ENCODE results near the gene PRELID3B.
"Not testable (repeated sequence)": the region's sequence is repeated elsewhere in the genome, so short reads cannot be mapped to it uniquely, and the experiment has no call there.

PRELID3B gene

DNA sequence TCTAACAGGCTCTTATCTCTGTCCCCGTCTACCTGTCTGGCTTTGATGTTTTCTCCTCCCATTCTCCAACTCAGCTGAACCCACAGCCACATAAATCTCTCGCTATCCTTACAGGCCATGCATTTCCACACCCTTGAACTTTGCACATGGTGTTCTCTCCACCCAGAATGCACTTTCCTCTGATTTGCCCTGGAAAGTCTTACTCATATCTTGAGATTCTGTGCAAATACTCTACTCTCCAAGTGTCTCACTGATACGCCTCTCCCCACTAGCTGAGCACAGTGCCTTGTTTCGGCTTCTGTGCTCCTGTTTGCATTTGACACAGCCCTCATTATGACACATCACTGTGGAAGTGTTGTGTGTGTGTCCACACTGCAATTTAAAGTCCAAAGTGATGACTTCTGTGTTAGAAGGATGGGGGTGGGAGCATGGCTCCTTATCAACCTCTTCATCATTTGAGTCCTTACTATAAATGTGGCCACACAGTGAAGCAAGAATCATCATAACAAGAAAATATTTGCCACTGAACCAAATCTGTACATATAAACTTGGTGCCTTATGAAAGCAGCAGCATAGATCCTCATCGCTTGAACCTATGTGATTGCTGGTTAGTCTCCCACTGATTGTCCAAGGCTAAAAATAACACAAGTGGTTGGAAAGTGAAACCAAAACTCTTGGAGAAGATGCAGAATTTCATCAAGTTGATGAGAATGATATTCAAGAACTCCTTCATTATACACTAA lies 5.5 kb upstream of the PRELID3B start:
- DNase-seq = no peak

DNA sequence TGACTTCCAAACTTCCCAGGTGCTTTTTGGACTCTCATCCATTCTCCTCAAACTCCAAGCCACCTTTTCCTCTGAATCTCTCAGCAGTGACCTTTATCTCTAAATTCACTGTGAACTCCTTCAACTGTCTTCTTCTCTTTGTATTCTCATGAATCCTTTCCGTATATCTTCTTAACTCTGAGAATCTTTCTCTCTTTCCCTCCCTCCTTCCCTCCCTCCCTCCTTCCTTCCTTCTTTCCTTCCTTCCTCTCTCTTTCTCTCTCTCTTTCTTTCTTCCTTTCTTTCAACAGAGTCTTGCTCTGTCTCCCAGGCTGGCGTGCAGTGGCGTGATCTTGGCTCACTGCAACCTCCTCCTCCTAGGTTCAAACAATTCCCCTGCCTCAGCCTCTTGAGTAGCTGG lies 4.3 kb upstream of the PRELID3B start:
- no peak for DNase-seq

DNA sequence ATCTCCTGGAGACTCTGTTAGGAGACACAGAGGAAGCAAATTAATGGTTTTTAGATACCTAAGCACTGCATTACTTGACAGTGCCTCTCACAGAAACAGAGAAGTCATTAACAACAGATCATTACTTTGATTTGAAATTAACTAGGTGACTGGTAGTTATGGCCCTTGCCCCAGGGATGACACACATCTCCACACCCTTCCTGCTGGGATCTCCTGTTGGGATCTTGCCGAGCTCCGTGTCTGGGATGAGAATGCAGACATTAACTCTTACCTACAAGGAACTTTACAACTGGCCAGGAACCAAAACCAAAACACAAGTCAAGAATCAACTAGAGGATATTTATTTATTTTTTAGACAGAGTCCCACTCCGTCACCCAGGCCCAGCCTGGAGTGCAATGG lies 2.2 kb upstream of the PRELID3B start:
- DNase-seq = no peak

DNA sequence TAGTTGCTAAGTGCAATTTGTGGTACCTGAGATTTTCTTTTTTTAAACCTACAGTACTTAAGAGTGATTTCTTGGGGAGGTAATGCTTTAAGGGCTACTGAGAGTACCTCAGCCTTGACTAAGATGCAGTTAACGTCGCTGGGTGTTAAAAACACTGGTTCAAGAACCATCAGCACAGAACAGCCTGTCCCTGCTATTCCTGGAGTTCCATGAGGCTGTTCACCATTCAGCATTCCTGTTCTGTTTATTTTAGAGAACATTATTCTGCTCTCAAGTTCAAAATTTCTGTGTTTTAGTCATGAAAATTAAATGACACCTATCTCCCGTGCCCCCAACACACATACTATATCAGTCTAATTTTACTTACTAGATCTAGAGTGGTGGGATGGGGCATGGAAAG lies 1.7 kb upstream of the PRELID3B start:
- DNase-seq = no peak

DNA sequence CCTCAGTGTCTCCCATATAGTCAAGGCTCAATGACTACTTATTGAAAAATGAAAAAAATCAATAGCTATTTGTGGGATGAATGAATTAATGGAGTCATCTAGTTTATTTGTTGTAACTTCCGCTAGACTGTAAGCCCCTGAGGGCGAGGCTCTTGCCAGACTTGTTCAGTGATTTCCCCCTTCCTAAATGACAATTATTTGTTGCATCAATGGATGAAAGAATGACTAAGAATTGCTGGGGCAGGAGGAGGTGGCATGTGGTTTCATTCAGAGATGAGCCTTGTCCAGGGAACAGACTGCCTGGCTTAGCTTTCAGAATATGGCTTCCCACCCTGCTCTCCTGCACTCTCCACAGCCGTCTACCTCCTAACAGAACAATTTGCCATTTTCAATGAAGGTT lies 1.1 kb upstream of the PRELID3B start:
- DNase-seq = no peak

DNA sequence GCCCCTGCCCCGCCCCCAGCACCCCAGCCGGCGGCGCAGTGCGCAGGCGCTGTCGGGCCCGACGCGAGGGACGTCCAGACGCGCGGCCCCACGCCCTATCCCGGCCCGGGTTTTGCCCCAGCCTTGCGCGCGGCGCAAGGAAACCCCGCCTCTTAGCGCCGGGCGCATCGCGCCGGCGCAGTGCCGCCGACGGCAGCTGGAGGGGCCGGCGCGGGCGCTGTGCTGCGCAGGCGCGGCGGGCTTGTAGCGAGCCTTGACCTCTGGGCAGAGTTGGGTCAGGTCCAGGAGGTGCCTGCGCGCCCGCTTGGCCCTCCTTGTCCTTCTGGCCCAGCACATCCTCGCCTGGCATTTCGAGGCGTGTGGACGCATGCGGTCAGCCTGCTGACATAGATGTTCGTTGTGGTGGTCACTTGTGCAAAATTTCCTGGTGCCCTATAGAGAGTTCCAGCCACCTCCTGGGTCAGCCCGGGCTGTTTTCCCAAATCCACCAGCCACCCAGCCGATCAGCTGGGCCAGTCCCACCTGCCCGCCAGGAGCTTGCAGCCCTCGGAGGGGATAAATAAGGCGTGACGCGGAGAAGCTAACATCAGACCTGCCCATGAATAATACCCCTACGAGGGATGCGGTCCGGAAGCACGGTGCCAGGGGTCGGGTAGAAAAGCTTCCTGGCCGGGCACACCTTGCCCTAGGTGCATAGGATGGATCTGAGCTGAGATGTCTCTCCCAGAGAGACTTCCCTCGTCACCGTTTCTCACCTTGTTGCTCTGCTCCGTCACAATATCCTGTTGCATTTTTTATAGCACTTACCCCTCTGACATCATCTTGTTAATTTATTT lies 428 bp upstream of the PRELID3B start:
- DNase-seq = peak; percentile 72 to 91

DNA sequence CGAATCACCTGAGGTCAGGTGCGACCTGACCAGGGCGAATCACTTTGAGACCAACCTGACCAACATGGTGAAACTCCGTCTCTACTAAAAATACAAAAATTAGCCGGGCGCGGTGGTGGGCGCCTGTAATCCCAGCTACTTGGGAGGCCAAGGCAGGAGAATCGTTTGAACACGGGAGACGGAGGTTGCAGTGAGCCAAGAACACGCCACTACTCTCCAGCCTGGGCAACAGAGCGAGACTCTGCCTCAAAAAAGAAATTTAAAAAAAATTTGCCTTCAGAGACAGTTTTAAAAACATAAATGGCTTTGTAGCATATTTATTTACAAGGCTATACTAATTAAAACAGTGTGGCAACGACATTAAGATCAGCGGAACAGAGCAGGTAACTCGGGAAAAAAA lies 1.1 kb downstream of the PRELID3B start:
- not testable (repeated sequence) for DNase-seq

DNA sequence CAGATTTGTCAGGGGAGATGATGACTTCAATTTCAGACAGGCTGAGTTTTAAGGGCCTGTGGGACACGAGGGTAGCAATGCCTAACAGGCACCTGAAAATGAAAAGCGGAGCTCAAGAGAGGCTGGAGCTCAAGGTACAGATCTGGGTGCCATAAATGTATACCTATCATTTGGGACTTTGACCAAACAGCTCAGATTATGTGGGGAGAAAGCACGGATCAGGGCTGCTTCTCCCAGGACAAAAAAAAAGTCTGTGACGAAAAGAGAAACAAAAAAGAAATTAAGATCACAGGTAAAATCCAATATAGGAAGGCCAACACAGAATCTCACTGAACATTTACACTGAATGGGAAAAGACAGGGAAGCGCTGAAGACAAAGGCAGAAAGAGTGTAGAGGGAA lies 1.9 kb downstream of the PRELID3B start:
- no peak for DNase-seq

DNA sequence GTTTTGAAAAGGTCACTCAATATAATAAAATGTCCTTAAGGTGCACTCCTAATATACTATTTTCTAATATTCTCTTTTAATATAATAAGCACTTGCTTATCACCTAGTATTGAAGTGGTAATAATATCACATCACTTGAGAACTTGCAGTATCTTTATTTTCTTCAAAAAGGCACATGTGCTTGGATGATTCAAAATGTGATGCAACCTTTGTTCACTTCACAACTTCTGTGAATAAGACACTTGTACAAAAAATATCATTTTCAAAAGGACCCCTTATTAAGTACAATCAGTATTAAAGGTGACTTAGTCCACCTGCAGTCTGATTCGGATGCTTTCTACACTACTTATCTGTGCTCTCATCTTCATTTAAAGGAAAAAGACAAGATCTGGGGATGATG lies 3.4 kb downstream of the PRELID3B start:
- DNase-seq = no peak

DNA sequence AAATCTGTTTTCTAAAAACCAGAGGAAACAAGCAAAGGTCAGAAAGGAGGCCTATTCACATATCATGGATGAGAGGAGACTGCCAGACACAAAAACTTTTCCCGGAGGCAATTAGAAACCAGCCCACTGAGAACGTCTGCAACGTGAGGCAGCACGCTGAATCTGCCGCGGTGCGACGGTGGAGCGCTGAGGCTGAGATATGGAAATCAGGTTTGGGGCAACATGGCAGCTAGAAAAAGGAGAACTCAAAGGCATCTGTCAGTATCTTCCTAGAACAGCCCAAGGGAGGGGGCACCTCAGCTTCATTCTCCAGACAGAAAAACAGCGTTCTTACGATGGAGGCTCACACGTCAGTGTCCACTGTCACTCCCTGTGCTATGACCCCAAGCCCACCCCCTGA lies 5.2 kb downstream of the PRELID3B start:
- no peak for DNase-seq

DNA sequence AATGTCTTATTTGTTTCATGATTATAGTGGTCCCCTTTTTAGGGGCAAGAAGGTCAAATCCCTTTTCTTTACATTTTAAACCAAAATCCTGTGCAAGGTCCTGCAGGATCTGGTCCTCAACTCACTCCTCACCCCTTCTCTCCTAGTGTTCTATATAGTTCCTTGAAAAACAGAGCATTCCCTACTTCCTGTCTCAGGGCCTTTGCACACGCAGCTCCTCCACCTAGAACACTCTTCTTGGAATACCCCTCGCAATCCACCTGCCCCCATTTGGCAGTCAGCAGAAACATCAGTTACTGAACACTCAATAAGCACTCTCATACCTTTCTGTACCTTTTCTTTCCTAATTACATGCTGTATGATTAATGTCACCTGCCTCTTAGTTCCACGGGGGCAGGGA lies 7.2 kb downstream of the PRELID3B start:
- DNase-seq = no peak

DNA sequence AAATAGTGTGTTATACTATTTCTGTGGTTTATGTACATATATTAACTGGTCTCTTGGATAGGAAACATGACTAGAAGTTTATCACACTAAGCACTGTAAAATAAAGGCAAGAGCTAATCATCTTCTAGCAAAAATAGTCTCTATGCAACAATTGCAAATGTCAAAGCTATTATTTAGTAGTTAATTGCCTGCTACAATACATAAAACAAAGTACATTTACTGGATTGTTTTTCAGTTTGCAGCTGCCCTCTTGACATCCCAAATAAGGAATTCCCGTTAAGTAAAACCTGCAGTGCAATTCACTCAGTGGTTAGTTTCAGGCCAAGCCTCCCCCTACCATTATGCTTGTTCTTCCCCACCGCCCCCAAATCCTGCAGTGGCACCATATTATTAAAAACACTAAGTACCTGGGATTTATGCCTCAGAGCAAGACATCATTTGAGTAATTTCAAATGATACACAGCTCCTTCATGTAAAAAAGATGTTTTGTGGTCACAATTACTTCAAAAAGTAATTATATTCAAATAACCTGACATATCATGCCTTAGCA lies 8.9 kb downstream of the PRELID3B start:
- no peak for DNase-seq

DNA sequence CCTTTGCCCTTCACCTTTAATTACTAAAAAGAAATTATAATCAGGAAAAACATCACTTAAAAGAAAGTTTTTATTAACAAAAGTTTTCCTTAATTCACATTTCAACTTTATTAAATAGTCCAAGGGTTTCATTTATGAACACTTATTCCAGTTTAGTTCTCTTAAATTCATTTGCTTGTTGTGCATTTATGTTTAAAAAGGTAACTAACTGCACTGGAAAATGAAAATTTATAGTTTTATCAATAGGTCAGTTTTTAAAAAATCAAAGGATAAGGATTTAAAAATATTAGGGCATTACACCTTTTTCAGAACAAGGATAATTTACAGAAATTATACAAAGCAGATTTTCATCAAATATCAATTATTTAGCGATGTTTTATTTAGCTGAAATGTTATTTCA lies 9.5 kb downstream of the PRELID3B start:
- DNase-seq = no peak

DNA sequence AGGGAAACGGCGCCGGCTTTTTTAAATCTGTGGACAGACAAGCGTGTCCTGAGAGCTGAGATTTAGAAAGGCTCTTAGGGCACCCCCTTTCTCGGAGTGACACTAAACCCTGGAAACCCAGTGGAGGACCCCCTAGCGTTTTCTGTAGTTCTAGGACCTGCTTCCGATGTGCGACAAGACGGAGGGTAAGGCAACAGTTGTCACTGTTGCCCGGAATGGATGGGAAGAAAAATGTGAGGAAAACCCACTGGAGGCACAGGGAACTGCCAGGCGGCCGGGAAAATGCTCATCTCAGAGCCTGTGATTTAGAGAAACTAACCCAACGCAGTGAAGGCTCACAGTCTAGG lies 9.9 kb downstream of the PRELID3B start:
- peak; percentile 60 to 88 for DNase-seq

DNA sequence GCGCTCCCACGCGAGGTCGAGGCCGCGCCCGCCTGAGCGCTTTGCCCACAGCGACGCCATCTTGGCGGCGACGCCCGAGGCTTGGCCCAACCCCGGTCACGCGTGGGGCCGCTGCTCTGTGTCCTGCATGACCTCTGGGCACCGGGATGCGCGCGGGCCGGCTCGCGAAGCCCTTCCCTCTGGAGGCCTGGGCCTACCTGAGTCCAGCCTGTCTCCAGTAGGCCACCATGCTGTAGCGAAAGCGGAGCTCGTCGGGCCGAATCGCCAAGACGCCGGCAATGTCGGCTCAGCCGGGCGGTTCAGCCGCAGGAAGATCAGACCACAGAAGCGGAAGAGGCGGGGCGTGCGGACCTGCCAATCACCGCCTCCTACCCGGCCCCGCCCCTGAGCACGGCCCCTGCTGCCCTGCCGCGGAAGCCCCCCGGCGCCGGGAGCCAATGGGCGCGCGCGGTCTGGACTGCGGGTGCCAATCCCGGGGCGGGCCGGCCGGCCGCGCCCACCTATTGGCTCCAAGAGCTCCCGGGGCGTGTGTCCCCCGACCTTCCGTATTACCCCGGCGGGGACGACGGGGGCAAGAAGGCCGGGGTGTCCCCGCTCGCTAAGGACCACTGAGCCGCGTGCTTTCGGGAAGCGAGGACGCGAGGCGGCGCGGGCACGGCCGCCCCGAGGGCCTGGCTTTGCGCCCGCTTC lies 10.4 kb downstream of the PRELID3B start, which contains the start of gene ATP5F1E:
Gene ATP5F1E (minus strand): TSS at position 313 of the 690 bp plus-strand sequence. CDS start 84 bp downstream, at position 229.
- peak; percentile 89 to 97 for DNase-seq

DNA sequence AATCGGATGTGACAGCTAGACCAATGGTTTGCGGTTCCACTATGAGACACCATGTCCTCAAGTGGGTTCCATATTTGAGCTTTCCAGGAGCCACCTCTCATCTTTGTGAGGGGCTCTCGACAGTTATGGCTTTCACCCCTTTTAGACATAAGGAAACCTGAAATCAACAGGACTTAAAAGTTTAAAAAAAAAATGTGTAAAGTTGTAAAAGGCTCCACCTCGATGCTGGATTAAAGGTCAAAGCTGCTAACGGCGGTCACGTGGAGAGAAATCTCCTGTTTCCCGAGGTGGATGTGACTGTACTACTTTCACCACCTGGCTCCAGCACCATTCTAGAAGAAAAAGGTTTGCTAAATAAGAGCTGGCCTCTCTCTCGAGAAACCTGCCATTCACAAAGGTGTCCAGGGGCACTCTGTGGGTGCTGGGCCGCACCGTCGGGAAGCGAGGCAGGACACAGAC lies 11.0 kb downstream of the PRELID3B start:
- DNase-seq = peak in 1 of 2 experiments; percentile 45

DNA sequence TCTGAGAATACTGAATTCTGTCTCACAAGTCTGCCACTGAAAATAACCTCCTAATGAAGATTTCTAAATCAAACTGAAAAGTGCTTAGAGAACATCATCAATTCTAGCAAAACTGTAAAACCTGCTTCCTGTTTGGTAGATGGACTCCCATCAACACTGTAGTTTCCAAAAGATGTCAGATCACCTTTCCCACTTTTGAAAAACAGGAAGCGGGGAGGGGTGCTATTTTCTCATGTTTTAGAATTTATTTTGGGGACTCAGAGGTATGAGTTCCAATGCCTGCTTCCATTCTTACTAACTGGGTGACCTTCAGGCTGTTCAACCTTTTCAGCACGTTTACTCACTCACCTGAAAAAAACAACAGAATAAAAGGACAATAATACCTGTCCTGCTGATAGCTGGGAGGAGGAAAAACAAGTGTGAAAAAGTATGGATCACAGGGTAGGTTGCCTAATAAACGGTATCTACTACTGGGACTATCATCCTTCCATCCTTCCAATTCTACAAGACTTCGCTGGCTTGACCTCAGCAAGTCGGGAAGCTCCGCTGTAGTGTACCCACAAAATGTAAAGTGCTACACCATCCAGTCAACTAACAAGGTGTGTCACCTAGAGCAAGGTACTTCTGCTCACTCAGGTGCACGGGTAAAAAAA lies 11.5 kb downstream of the PRELID3B start:
- no peak for DNase-seq

DNA sequence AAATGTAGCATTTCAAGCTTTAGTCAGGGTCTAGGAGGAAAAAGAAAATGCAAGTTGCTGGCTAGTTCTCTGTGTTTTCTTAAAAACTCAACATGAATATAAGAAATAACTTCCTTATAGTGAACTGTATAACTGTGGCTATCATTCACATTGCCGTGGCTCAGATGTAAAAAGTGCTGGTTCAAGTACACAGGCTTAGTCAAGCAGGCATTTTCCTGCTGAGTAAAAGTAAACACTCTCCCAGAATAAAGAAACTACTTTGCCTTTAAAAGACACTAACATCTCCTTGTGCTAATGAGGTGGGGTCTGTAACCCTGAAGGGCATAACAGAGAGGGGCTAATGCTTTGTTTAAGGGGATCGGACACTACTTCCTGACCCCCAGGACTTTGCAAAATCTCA lies 13.8 kb downstream of the PRELID3B start:
- no peak for DNase-seq

DNA sequence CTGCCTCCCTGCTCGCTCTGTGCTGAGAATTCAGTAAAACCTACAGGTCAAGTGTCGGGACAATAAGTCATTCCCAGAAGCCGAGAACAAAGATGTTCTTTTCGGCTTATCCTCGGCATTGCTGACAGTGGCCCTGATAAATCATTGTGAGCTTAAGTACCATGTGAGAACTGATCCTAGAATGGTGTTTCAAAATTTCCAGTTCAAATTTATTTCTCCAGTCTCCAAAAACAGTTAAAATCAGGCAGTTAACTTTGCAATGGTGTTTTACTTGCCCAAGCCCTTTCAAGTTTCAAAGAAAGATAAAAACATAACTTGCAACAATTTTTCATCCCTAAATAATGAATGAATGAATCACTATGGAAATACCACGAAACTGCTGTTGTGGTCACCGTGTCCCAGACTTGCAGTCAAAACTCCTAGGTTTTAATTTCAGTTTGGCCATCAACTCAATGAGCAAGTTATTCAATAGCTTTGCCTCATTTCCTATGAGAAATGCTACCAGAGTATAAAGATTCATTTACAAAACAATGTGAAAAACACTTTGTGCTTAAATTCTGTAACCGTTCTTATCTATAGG lies 14.8 kb downstream of the PRELID3B start:
- no peak for DNase-seq

DNA sequence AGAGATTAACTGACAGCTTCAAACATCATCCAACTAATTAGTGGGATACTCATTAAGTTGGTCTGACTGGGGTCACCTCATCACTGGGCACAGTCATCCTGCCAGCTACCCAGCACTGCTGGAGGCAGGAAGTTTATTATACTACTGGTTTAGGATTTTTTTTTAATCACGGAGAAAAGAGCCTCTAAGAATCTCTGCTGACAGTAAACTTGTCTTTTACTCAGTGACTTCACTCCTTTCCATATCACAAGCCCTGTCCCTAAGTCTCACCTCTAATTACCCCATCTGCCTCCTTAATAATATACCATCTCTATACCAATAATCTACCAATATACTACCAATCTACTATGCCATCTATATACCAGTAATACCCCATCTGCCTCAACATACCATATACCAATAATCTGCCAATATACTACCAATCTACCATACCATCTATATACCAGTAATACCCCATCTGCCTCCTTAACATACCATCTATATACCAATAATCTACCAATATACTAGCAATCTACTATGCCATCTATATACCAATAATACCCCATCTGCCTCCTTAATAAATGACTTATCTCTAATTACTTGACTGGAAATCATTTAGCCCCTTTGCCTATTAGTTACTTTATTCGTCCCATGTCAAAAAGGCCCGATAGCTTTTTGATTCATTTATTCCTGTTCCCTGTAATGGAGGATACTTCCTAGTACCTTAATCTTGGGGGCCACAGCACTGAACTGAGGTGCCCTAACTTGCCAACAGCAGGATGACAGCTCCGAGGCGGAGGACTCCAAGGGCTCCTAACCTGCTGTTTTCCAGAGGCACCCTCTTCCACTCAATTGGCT lies 15.5 kb downstream of the PRELID3B start:
- no peak for DNase-seq

DNA sequence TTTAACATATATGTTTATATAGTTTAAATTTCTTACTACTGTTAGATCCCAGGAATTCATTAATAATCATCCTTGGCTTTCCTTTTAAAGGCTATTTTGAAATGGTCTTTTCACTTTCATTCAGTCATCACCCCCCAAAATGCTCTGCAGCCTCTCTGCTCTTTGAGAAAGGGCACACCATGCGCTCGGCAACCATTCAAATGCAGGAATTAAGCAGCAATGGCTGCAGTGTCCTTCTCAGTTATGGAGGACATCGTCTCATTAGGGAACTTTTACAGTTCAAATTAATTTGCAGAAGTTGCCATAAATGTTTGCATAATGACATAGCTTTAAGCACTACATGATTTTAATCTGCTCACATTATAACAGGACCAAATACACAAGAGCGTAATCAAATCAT lies 17.1 kb downstream of the PRELID3B start:
- DNase-seq = no peak

All from SW 1271 (cell line).